Measurements from ENCODE around the gene MAGI1.

DNA sequence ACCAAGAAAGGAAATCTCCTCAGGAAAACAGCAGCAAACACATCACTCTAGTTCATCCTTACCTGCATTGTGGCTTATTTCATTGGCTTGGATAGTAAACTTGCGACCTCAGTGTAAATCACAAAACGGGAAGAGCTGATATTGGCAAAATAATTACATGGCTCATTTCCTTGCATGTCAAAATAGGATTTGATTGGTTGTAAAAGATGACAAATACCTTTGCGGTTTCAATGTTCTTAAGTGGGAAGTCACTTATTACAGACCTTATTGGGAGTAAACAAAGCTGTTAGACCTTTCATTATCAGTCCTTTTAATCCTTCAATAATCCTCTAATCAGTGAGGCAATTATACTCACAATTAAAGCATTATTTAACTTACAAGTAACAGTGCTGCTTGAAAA is 590.6 kb downstream of the MAGI1 start:
- TF ChIP-seq POLR2AphosphoS5 (IDR thresholded peaks at IDR 0.05; ENCODE audit: low read depth): no peak
- TF ChIP-seq, protein P1, sequence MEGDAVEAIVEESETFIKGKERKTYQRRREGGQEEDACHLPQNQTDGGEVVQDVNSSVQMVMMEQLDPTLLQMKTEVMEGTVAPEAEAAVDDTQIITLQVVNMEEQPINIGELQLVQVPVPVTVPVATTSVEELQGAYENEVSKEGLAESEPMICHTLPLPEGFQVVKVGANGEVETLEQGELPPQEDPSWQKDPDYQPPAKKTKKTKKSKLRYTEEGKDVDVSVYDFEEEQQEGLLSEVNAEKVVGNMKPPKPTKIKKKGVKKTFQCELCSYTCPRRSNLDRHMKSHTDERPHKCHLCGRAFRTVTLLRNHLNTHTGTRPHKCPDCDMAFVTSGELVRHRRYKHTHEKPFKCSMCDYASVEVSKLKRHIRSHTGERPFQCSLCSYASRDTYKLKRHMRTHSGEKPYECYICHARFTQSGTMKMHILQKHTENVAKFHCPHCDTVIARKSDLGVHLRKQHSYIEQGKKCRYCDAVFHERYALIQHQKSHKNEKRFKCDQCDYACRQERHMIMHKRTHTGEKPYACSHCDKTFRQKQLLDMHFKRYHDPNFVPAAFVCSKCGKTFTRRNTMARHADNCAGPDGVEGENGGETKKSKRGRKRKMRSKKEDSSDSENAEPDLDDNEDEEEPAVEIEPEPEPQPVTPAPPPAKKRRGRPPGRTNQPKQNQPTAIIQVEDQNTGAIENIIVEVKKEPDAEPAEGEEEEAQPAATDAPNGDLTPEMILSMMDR (IDR thresholded peaks at IDR 0.05; ENCODE audit: insufficient read depth, low read length): no peak
- TF ChIP-seq, protein P2, sequence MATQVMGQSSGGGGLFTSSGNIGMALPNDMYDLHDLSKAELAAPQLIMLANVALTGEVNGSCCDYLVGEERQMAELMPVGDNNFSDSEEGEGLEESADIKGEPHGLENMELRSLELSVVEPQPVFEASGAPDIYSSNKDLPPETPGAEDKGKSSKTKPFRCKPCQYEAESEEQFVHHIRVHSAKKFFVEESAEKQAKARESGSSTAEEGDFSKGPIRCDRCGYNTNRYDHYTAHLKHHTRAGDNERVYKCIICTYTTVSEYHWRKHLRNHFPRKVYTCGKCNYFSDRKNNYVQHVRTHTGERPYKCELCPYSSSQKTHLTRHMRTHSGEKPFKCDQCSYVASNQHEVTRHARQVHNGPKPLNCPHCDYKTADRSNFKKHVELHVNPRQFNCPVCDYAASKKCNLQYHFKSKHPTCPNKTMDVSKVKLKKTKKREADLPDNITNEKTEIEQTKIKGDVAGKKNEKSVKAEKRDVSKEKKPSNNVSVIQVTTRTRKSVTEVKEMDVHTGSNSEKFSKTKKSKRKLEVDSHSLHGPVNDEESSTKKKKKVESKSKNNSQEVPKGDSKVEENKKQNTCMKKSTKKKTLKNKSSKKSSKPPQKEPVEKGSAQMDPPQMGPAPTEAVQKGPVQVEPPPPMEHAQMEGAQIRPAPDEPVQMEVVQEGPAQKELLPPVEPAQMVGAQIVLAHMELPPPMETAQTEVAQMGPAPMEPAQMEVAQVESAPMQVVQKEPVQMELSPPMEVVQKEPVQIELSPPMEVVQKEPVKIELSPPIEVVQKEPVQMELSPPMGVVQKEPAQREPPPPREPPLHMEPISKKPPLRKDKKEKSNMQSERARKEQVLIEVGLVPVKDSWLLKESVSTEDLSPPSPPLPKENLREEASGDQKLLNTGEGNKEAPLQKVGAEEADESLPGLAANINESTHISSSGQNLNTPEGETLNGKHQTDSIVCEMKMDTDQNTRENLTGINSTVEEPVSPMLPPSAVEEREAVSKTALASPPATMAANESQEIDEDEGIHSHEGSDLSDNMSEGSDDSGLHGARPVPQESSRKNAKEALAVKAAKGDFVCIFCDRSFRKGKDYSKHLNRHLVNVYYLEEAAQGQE (IDR thresholded peaks at IDR 0.05; ENCODE audit: insufficient replicate concordance, low read depth): no peak
- no peak for TF ChIP-seq GABPA (IDR thresholded peaks at IDR 0.05; ENCODE audit: low read depth)
- no peak for TF ChIP-seq SPI1 (IDR thresholded peaks at IDR 0.05; ENCODE audit: borderline replicate concordance, low read depth)

Measured in HL-60 (cell line).